HepG2 (cell line): Measurements from ENCODE around the gene PARD3. TPM values are rescaled to one million over a fixed set of nuclear protein-coding genes. Genes with fewer than 3 reads are reported as not detected.

Experiments
- ATAC-seq: fragments of 200-7000 bp; cut with Tn5 transposase; 3 replicates; pipeline ENCODE4 v1.9.1; 2020; ENCODE audit warnings: mild to moderate bottlenecking, moderate library complexity
- BruUV-seq: library from RNA; stranded (reverse); fragments of 400-500 nt; replicated peaks from 2 replicates; lab custom pipeline; 2021; lab: Mats Ljungman, UMichigan
- CTCF ChIA-PET: fragments of 300-600 bp; formaldehyde crosslinking; extraction: SDS; loops from one replicate; lab custom pipeline; 2021; ENCODE audit warnings: low total read pairs, inconsistent platforms, low intra/inter-chr PET ratio; lab: Yijun Ruan, JAX
- POLR2A ChIA-PET: fragments of 350-600 bp; sonication (Branson Sonifier 250); formaldehyde crosslinking; loops from one replicate; lab custom pipeline; 2020; ENCODE audit warnings: antibody characterized with exemption, inconsistent platforms; lab: Yijun Ruan, JAX
- DNase-seq: peaks from one replicate; pipeline ENCODE4 v3.0.0-alpha.2; 2015; ENCODE audit warnings: low spot score
- FAIRE-seq: peaks from 3 replicates; lab custom pipeline; 2011; peaks lifted over from hg19 to GRCh38; lab: Jason Lieb, UNC
- H2AFZ ChIP-seq: one replicate; pipeline ENCODE4 v1.6.1; 2011; ENCODE audit warnings: low read length, inconsistent platforms
- H3K27ac ChIP-seq: fragments of 300-600 bp; 3 replicates; pipeline ENCODE4 v1.8.0; 2011; ENCODE audit warnings: mixed run types, mild to moderate bottlenecking, mixed read lengths, low read length, inconsistent platforms; ENCODE audit not compliant: insufficient read depth; ENCODE audit errors: extremely low read length
- H3K27me3 ChIP-seq, 2 experiments: fragments of 200-600 bp in 1 of 2; 2 replicates in 1 of 2; 3 replicates in 1 of 2; pipeline versions ENCODE4 v1.6.0 to v1.8.0; 2011; ENCODE audit warnings: low read length in 2 of 2, mild to moderate bottlenecking in 2 of 2, moderate library complexity in 2 of 2, inconsistent platforms in 1 of 2; ENCODE audit not compliant: insufficient read depth in 2 of 2, control insufficient read depth in 1 of 2
- H3K36me3 ChIP-seq, 2 experiments: fragments of 200-600 bp in 1 of 2; replicated peaks in 1 of 2; 2 replicates in 1 of 2; 3 replicates in 1 of 2; pipeline versions ENCODE4 v1.5.1 to v1.8.0; 2011; ENCODE audit warnings: low read length in 2 of 2, inconsistent platforms in 1 of 2; ENCODE audit not compliant: insufficient read depth in 2 of 2, control insufficient read depth in 1 of 2
- H3K4me1 ChIP-seq: 2 replicates; pipeline ENCODE4 v1.5.1; 2012; ENCODE audit warnings: low read length, inconsistent platforms; ENCODE audit not compliant: insufficient read depth
- H3K4me2 ChIP-seq: 2 replicates; pipeline ENCODE4 v1.6.0; 2011; ENCODE audit warnings: low read depth, low read length, inconsistent platforms
- H3K4me3 ChIP-seq, 3 experiments: fragments of 200-600 bp in 1 of 3; sonication (generic), shearing (Covaris generic) in 1 of 3; replicated peaks in 1 of 3; 2 replicates each; pipeline ENCODE4 v1.5.1; 2011 to 2016; ENCODE audit warnings: low read length in 3 of 3, inconsistent platforms in 2 of 3, low read depth in 2 of 3, mild to moderate bottlenecking in 2 of 3, control low read depth in 1 of 3, mixed read lengths in 1 of 3; ENCODE audit not compliant: insufficient read depth in 1 of 3
- H3K79me2 ChIP-seq: one replicate; pipeline ENCODE4 v1.6.1; 2011; ENCODE audit warnings: low read length, inconsistent platforms; ENCODE audit not compliant: insufficient read depth
- H3K9ac ChIP-seq: 2 replicates; pipeline ENCODE4 v1.6.0; 2011; ENCODE audit warnings: mild to moderate bottlenecking, low read depth, low read length, inconsistent platforms; ENCODE audit not compliant: insufficient read depth
- H3K9me3 ChIP-seq: 2 replicates; pipeline ENCODE4 v1.5.1; 2012; ENCODE audit warnings: mild to moderate bottlenecking, low read length
- H4K20me1 ChIP-seq: 2 replicates; pipeline ENCODE4 v1.6.0; 2011; ENCODE audit warnings: inconsistent platforms, mild to moderate bottlenecking, low read length, moderate library complexity; ENCODE audit not compliant: insufficient read depth
- BATF2 ChIP-seq: sonication (generic); formaldehyde crosslinking; IDR thresholded peaks from 2 replicates; pipeline ENCODE4 v1.8.0; 2022; ENCODE audit warnings: mild to moderate bottlenecking, missing genetic modification reagents, moderate library complexity
- CBFB ChIP-seq: sonication (generic); formaldehyde crosslinking; IDR thresholded peaks from 2 replicates; pipeline ENCODE4 v1.4.0; 2020; ENCODE audit warnings: missing genetic modification reagents
- CCAR2 ChIP-seq: fragments of 200-400 bp; formaldehyde crosslinking; optimal IDR thresholded peaks from 2 replicates; pipeline ENCODE3; 2018; ENCODE audit warnings: low read depth, mild to moderate bottlenecking, low read length, moderate library complexity
- GABPB1 ChIP-seq: IDR thresholded peaks from 2 replicates; pipeline ENCODE4 v1.6.1; 2016; ENCODE audit warnings: mild to moderate bottlenecking, missing genetic modification reagents, moderate library complexity, missing compliant biosample characterization
- NFYC ChIP-seq: IDR thresholded peaks from 2 replicates; pipeline ENCODE4 v1.6.1; 2016; ENCODE audit warnings: missing genetic modification reagents, missing compliant biosample characterization
- RXRB ChIP-seq: IDR thresholded peaks from 2 replicates; pipeline ENCODE4 v1.6.1; 2016; ENCODE audit warnings: borderline replicate concordance, missing genetic modification reagents, missing compliant biosample characterization
- ZBTB25 ChIP-seq: IDR thresholded peaks from 2 replicates; pipeline ENCODE4 v1.6.1; 2018; ENCODE audit warnings: missing genetic modification reagents
- ZBTB7A ChIP-seq: sonication (generic); formaldehyde crosslinking; IDR thresholded peaks from 2 replicates; pipeline ENCODE4 v1.8.0; 2022; ENCODE audit warnings: mild to moderate bottlenecking, missing genetic modification reagents
- ZNF136 ChIP-seq: sonication (generic); formaldehyde crosslinking; IDR thresholded peaks from 2 replicates; pipeline ENCODE4 v1.8.1; 2022; ENCODE audit warnings: low read depth, mild to moderate bottlenecking, moderate library complexity, missing genetic modification reagents
- ZNF562 ChIP-seq: sonication (generic); formaldehyde crosslinking; IDR thresholded peaks from 2 replicates; pipeline ENCODE4 v1.8.0; 2022; ENCODE audit warnings: missing genetic modification reagents, borderline replicate concordance
- ZNF841 ChIP-seq: sonication (generic); formaldehyde crosslinking; IDR thresholded peaks from 2 replicates; pipeline ENCODE4 v1.8.1; 2023; ENCODE audit warnings: missing genetic modification reagents, borderline replicate concordance
- WGBS: methylation state at CpG from one replicate; pipeline ENCODE4 v1.1.6; 2017; ENCODE audit warnings: low lambda C conversion rate; 5-methylcytosine and 5-hydroxymethylcytosine counted together
- in situ Hi-C: cut with HindIII; loops from 2 replicates; pipeline ENCODE4 v1.10.0; 2017; ENCODE audit warnings: low pct_unique_long_range_greater_than_20kb; ENCODE audit not compliant: extremely low pct_ligation_motif_present
- intact Hi-C: fragments of 100-400 bp; cut with micrococcal nuclease; formaldehyde crosslinking; loops from one replicate; pipeline ENCODE4 v1.10.0; 2022; ENCODE audit not compliant: unreplicated experiment
- polyA plus RNA-seq, 8 experiments: library from polyadenylated mRNA; depleted of rRNA in 3 of 8; stranded (reverse) in 7 of 8; unstranded in 1 of 8; fragments of >200 nt; fragmentation: Illumina TruSeq in 4 of 8; extraction: Trizol in 4 of 8; gene quantifications; 2 replicates each; pipeline versions ENCODE4 v1.2.1 to v1.2.3, GENCODE V29; 2011 to 2016; ENCODE audit warnings: low read depth in 4 of 8, missing spikeins in 1 of 8, mixed read lengths in 1 of 8; ENCODE audit not compliant: insufficient read depth in 1 of 8
- total RNA-seq, 5 experiments: library from RNA; depleted of rRNA; stranded (reverse); fragments of >200 nt; fragmentation: Illumina TruSeq; extraction: Trizol; gene quantifications; 2 replicates each; pipeline ENCODE4 v1.2.3, GENCODE V29; 2016; ENCODE audit warnings: low read depth in 1 of 5
- TF ChIP-seq, protein P1 (sequence below): sonication (generic); formaldehyde crosslinking; IDR thresholded peaks from 2 replicates; pipeline ENCODE4 v1.9.0; 2022; ENCODE audit warnings: missing genetic modification reagents, mild to moderate bottlenecking, borderline replicate concordance
- TF ChIP-seq, protein P2 (sequence below): sonication (generic); IDR thresholded peaks from 2 replicates; pipeline ENCODE4 v1.6.1; 2016; ENCODE audit warnings: low read depth, borderline replicate concordance
- TF ChIP-seq, protein P3 (sequence below): IDR thresholded peaks from 2 replicates; pipeline ENCODE4 v1.6.1; 2016; ENCODE audit warnings: low read depth, borderline replicate concordance

PARD3 gene
- total and polyA plus RNA-seq, 2 of the 13 experiments (the other 11 are each of a cell fraction or from before 2014, with no cell fraction given): 40.9 to 60.0 TPM

DNA sequence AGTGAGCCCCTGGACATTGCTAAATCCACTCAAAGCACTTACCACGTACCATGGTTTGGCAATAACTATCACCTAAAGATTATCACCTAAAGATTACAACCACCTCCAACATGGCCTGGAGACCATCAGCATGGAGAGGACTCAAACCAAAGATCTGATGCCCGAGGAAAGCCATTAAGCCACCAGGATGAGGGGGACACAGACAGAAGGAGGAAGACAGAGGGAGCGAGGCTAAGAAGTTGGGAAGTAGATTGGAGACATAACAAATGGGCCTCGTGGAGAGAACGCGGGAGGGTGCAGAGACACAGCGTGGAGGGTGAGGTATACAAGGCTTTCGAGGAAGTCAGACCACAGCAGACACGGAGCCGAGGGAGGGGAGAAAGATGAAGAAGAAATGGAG is 700.2 kb downstream of the PARD3 start:
- in situ Hi-C loops: no loop called here

DNA sequence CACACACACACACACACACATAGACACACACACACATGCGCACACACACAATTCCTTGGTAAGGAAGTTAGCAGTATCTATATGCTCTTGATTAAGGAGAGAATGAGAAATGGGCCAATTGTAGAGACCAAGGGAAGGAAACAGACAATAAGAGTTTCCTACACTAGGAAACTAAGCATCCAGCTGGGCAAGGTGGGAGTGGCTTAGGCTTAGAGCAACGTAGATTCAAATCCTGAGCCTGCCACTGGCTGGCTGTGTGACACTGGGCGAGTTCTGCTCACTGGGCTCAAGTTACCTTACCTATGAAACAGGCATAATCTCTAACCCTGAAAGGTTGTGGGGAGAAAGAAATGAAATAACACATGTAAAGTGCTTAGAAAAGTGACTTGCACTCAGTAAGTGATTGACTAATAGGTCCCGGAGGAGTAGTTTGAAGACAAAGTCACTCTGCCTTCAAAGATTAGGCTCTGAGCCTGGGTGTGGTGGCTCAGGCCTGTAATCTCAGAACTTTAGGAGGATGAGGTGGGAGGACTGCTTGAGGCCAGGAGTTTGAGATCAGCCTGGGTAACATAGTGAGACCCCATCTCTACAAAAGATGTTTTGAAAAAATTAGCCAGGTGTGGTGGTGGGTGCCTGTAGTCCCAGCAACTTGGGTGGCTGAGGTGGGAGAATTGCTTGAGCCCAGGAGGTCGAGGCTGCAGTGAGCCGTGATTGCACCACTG is 701.4 kb downstream of the PARD3 start:
- FAIRE-seq (no peak), DNase-seq (no peak), ATAC-seq (no peak)
- no peaks in the 10 kb centered on the region for H3K9me3 ChIP-seq
- no peak overlapping the region for H2AFZ ChIP-seq
- peaks cover 31% of the 10 kb centered on the region for H3K4me1 ChIP-seq
- in situ Hi-C loops: no loop called here
- H4K20me1 ChIP-seq: no peaks in the 10 kb centered on the region
- ChIA-PET CTCF (no interaction called here), POLR2A (no interaction called here)
- BruUV-seq: no TSS peak
- intact Hi-C loops: no loop called here
- no peaks in the 10 kb centered on the region for H3K79me2 ChIP-seq
- no peak overlapping the region for H3K4me2 ChIP-seq
- no peak overlapping the region for H3K27ac ChIP-seq
- H3K36me3 ChIP-seq: no peaks in the 10 kb centered on the region
- 94% methylated on average over 6 of the region's 6 CpGs for WGBS
- no peaks in the 10 kb centered on the region for H3K27me3 ChIP-seq
- H3K9ac ChIP-seq: no peak overlapping the region
- no peak overlapping the region for H3K4me3 ChIP-seq
- TF ChIP-seq, protein P1, sequence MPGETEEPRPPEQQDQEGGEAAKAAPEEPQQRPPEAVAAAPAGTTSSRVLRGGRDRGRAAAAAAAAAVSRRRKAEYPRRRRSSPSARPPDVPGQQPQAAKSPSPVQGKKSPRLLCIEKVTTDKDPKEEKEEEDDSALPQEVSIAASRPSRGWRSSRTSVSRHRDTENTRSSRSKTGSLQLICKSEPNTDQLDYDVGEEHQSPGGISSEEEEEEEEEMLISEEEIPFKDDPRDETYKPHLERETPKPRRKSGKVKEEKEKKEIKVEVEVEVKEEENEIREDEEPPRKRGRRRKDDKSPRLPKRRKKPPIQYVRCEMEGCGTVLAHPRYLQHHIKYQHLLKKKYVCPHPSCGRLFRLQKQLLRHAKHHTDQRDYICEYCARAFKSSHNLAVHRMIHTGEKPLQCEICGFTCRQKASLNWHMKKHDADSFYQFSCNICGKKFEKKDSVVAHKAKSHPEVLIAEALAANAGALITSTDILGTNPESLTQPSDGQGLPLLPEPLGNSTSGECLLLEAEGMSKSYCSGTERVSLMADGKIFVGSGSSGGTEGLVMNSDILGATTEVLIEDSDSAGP: no peak
- TF ChIP-seq ZNF562 (CRISPR knock-in tag) (no peak), ZNF841 (CRISPR knock-in tag) (no peak), RXRB (CRISPR knock-in tag) (no peak), CCAR2 (no peak), ZNF136 (CRISPR knock-in tag) (no peak), BATF2 (CRISPR knock-in tag) (no peak), ZBTB7A (CRISPR knock-in tag) (no peak), ZBTB25 (no peak), NFYC (no peak)
- TF ChIP-seq, protein P2, sequence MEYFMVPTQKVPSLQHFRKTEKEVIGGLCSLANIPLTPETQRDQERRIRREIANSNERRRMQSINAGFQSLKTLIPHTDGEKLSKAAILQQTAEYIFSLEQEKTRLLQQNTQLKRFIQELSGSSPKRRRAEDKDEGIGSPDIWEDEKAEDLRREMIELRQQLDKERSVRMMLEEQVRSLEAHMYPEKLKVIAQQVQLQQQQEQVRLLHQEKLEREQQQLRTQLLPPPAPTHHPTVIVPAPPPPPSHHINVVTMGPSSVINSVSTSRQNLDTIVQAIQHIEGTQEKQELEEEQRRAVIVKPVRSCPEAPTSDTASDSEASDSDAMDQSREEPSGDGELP: no peak

More for the DNA sequence above, 700.2 kb downstream of the PARD3 start:
- H3K9me3 ChIP-seq: no peaks in the 10 kb centered on the region
- DNase-seq: no peak
- peaks cover 26% of the 10 kb centered on the region for H3K4me1 ChIP-seq
- H3K4me3 ChIP-seq: no peak overlapping the region
- POLR2A ChIA-PET: no interaction called here
- H4K20me1 ChIP-seq: no peaks in the 10 kb centered on the region
- TF ChIP-seq GABPB1 (CRISPR knock-in tag) (no peak), CBFB (no peak)
- TF ChIP-seq, protein P3, sequence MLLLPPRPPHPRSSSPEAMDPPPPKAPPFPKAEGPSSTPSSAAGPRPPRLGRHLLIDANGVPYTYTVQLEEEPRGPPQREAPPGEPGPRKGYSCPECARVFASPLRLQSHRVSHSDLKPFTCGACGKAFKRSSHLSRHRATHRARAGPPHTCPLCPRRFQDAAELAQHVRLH: no peak
- TF ChIP-seq, all 625 proteins: peak for 0
- Histone ChIP-seq H3K4me2 (no peak overlapping the region), H2AFZ (no peak overlapping the region), H3K36me3 (no peaks in the 10 kb centered on the region; a peak in 1 of 5 replicates), H3K79me2 (no peaks in the 10 kb centered on the region), H3K27ac (no peak overlapping the region), H3K27me3 (no peaks in the 10 kb centered on the region), H3K9ac (no peak overlapping the region)
- intact Hi-C loops: no loop called here
- WGBS: 95% methylated on average over 10 of the region's 10 CpGs
- BruUV-seq: no TSS peak
- CTCF ChIA-PET: no interaction called here
- ATAC-seq: no peak
- no peak for FAIRE-seq
